Activated CD8-positive, alpha-beta memory T cell treated with anti-CD3 and anti-CD28 coated beads, Interleukin-2, amount 10 ng/mL, durations not matched to agents 7 days and 5 days (primary cell): ENCODE data around the gene IRF2BP2. TPM values are rescaled to one million over a fixed set of nuclear protein-coding genes. Genes with fewer than 3 reads are reported as not detected.

Experiments used
- ATAC-seq: fragments of 150-1000 bp; cut with Tn5 transposase; one replicate; pipeline ENCODE4 v1.10.0; 2021; ENCODE audit warnings: moderate library complexity
- CTCF ChIA-PET: fragments of 350-600 bp; sonication (Branson Sonifier 250); formaldehyde crosslinking; loops from one replicate; lab custom pipeline; 2021; ENCODE audit warnings: antibody characterized with exemption; lab: Charles Lee
- DNase-seq: peaks from one replicate; pipeline ENCODE4 v3.0.0-alpha.2; 2020
- H3K27ac Mint-ChIP-seq: one replicate; pipeline ENCODE4 v1.8.0; 2021; ENCODE audit warnings: mild to moderate bottlenecking, mixed read lengths
- H3K27me3 Mint-ChIP-seq: one replicate; pipeline ENCODE4 v1.8.0; 2021; ENCODE audit warnings: mixed read lengths
- H3K36me3 Mint-ChIP-seq: one replicate; pipeline ENCODE4 v1.8.0; 2021; ENCODE audit warnings: mild to moderate bottlenecking, mixed read lengths
- H3K4me1 Mint-ChIP-seq: one replicate; pipeline ENCODE4 v1.8.0; 2021; ENCODE audit warnings: mixed read lengths
- H3K4me3 Mint-ChIP-seq: one replicate; pipeline ENCODE4 v1.8.0; 2021; ENCODE audit warnings: mild to moderate bottlenecking, moderate library complexity, mixed read lengths
- H3K9me3 Mint-ChIP-seq: one replicate; pipeline ENCODE4 v1.8.0; 2022; ENCODE audit warnings: low read depth, mixed read lengths
- total RNA-seq, 2 experiments: library from RNA; stranded (reverse); gene quantifications; one replicate each; pipeline ENCODE4 v1.2.3, GENCODE V29; 2021

Gene IRF2BP2
- total RNA-seq, 2 experiments from 2014 or later, result 81.1 to 103 TPM

- Mint-ChIP-seq H3K4me3 (no peak overlapping the region), H3K27ac (no peak overlapping the region), H3K9me3 (no peaks in the 10 kb centered on the region), H3K27me3 (peaks cover 4% of the 10 kb centered on the region), H3K4me1 (no peaks in the 10 kb centered on the region), H3K36me3 (no peaks in the 10 kb centered on the region)
- ATAC-seq (no peak), DNase-seq (no peak)
- CTCF ChIA-PET, result no interaction called here
Measured at GRCh38 chr1:234572966-234573365, 37.0 kb downstream of the IRF2BP2 start.

GRCh38 chr1:234571702-234572101 is 38.3 kb downstream of the IRF2BP2 start:
- Mint-ChIP-seq H3K36me3 (no peaks in the 10 kb centered on the region), H3K27me3 (peaks cover 2% of the 10 kb centered on the region), H3K4me3 (no peak overlapping the region), H3K27ac (no peak overlapping the region), H3K4me1 (no peaks in the 10 kb centered on the region), H3K9me3 (no peaks in the 10 kb centered on the region)
- DNase-seq (no peak), ATAC-seq (no peak)
- CTCF ChIA-PET, result no interaction called here

- H3K27me3 Mint-ChIP-seq, result no peaks in the 10 kb centered on the region
- H3K9me3 Mint-ChIP-seq, result no peaks in the 10 kb centered on the region
- H3K36me3 Mint-ChIP-seq, result no peaks in the 10 kb centered on the region
- peak; percentile 31 for DNase-seq
- CTCF ChIA-PET, result no interaction called here
- H3K27ac Mint-ChIP-seq, result no peak overlapping the region
- no peak overlapping the region for H3K4me3 Mint-ChIP-seq
- ATAC-seq, result no peak
- no peaks in the 10 kb centered on the region for H3K4me1 Mint-ChIP-seq
Measured at GRCh38 chr1:234570329-234571120, 39.5 kb downstream of the IRF2BP2 start.

DNA sequence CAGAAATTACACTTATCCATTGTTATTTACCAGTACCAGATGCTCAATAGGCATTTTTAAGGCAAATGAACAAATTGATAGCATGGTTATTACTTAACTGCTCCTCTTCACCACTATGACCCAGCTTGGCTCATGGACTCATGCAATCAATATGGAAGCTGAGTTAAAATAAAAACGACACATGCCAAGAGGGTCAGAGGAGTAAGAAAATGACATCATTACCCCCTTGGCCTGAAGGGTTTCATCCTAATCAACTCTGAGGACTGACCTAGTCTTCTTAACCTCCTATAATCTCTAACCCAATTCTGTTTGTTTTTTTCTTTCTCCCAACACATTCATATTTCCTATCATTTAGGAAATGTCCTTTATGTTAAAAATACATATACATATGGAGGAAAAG is 41.6 kb downstream of the IRF2BP2 start:
- H3K4me1 Mint-ChIP-seq, result peaks cover 6% of the 10 kb centered on the region
- DNase-seq (no peak), ATAC-seq (no peak)
- H3K9me3 Mint-ChIP-seq, result no peaks in the 10 kb centered on the region
- H3K27me3 Mint-ChIP-seq, result no peaks in the 10 kb centered on the region
- no peaks in the 10 kb centered on the region for H3K36me3 Mint-ChIP-seq
- no peak overlapping the region for H3K27ac Mint-ChIP-seq
- CTCF ChIA-PET, result interaction anchor here (1.0 kb wide), 1 partner anchor 67 kb away, joined by 4 read pairs; no protein-coding TSS in a partner anchor
- H3K4me3 Mint-ChIP-seq, result no peak overlapping the region

GRCh38 chr1:234565132-234565531 is 44.8 kb downstream of the IRF2BP2 start:
- no peaks in the 10 kb centered on the region for H3K9me3 Mint-ChIP-seq
- no peaks in the 10 kb centered on the region for H3K36me3 Mint-ChIP-seq

GRCh38 chr1:234564035-234565029 is 45.6 kb downstream of the IRF2BP2 start:
- CTCF ChIA-PET, result no interaction called here
- H3K4me3 Mint-ChIP-seq, result no peak overlapping the region

More at GRCh38 chr1:234565132-234565531, 44.8 kb downstream of the IRF2BP2 start:
- CTCF ChIA-PET, result interaction anchor here (0.6 kb wide), 1 partner anchor 468 kb away, joined by 3 read pairs; no protein-coding TSS in a partner anchor
- ATAC-seq (no peak), DNase-seq (no peak)
- Mint-ChIP-seq H3K4me1 (peaks cover 6% of the 10 kb centered on the region), H3K27ac (no peak overlapping the region), H3K4me3 (no peak overlapping the region), H3K27me3 (no peaks in the 10 kb centered on the region)

DNA sequence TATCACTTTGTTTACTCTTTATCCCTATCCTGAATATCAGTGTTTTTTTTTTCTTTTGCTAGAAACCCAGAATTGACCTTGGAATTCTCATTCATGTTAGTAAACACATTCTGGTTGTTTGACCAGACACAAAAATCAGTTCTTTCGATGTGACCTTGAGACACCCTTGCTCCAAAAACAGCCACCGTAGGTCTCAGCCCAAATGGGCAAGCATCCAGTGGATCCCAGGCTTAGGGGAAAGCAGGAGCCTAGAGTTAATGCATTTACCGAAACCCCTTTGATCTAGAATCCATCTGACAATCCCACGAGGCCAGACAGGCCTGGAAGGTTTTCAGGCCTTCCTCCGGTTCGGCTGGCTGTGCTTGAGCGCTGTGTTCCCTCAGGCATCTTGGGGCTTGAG is 47.6 kb downstream of the IRF2BP2 start:
- CTCF ChIA-PET, result interaction anchor here (1.2 to 1.4 kb wide), 2 partner anchors 13 to 35 kb away, joined by 3 read pairs; no protein-coding TSS in a partner anchor
- H3K27me3 Mint-ChIP-seq, result no peaks in the 10 kb centered on the region

More at GRCh38 chr1:234564035-234565029, 45.6 kb downstream of the IRF2BP2 start:
- H3K27ac Mint-ChIP-seq, result no peak overlapping the region
- no peaks in the 10 kb centered on the region for H3K27me3 Mint-ChIP-seq
- ATAC-seq (no peak), DNase-seq (no peak)
- H3K36me3 Mint-ChIP-seq, result no peaks in the 10 kb centered on the region
- H3K9me3 Mint-ChIP-seq, result no peaks in the 10 kb centered on the region
- peaks cover 6% of the 10 kb centered on the region for H3K4me1 Mint-ChIP-seq

GRCh38 chr1:234561319-234561718 is 48.7 kb downstream of the IRF2BP2 start:
- Mint-ChIP-seq H3K27ac (no peak overlapping the region), H3K27me3 (no peaks in the 10 kb centered on the region), H3K9me3 (no peaks in the 10 kb centered on the region), H3K4me1 (peaks cover 6% of the 10 kb centered on the region), H3K4me3 (no peak overlapping the region), H3K36me3 (no peaks in the 10 kb centered on the region)
- DNase-seq (no peak), ATAC-seq (no peak)
- CTCF ChIA-PET, result interaction anchor here (0.6 to 1.4 kb wide), 2 partner anchors 36 to 65 kb away, joined by 3 read pairs; no protein-coding TSS in a partner anchor

More for the DNA sequence above, 47.6 kb downstream of the IRF2BP2 start:
- Mint-ChIP-seq H3K4me1 (peaks cover 6% of the 10 kb centered on the region), H3K4me3 (no peak overlapping the region), H3K9me3 (no peaks in the 10 kb centered on the region), H3K27ac (no peak overlapping the region), H3K36me3 (no peaks in the 10 kb centered on the region)
- ATAC-seq (no peak), DNase-seq (no peak)

DNA sequence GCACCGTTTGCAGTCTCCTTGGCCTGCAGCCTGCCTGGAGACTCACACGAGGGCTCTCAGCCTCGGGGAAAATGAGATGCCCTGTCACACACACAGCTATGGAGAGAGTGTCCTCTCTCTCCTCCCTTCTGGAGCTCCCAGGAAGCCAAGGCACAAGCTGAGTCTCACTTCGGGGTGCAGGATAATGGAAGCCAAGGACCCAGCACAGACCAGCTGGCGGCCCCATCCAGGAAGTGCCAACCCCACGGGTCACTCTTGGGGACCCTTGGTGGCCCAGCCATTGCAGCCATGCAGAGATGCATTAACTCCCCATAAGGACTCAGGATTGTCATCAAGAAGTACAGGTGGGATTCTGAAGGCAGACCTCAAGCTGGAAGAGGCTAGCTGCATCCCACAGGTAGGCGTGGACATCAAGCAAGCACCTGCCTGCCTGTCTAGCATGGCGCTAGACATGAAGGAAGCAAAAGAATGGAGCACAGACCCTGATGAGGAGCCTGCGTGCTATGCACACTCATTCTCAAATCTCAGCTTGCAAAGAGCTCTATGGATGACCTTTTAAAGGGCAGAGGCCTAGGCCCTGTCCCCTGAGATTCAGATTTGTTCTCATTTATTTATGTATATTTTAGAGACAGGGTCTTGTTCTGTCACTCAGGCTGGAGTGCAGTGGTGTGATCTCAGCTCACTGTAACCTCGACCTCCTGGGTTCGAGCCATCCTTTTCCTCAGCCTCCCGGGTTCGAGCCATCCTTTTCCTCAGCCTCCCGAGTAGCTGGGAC is 49.9 kb downstream of the IRF2BP2 start:
- ATAC-seq (no peak), DNase-seq (no peak)
- Mint-ChIP-seq H3K36me3 (no peaks in the 10 kb centered on the region), H3K9me3 (no peaks in the 10 kb centered on the region), H3K4me3 (no peak overlapping the region), H3K4me1 (peaks cover 6% of the 10 kb centered on the region), H3K27me3 (no peaks in the 10 kb centered on the region), H3K27ac (no peak overlapping the region)
- CTCF ChIA-PET, result no interaction called here

- no peaks in the 10 kb centered on the region for H3K9me3 Mint-ChIP-seq
- CTCF ChIA-PET, result no interaction called here
- no peaks in the 10 kb centered on the region for H3K36me3 Mint-ChIP-seq
- ATAC-seq, result no peak
- no peaks in the 10 kb centered on the region for H3K27me3 Mint-ChIP-seq
- no peak for DNase-seq
- no peaks in the 10 kb centered on the region for H3K4me1 Mint-ChIP-seq
- no peak overlapping the region for H3K4me3 Mint-ChIP-seq
- H3K27ac Mint-ChIP-seq, result no peak overlapping the region
Measured at GRCh38 chr1:234559152-234559901, 50.7 kb downstream of the IRF2BP2 start.

GRCh38 chr1:234558330-234558836 is 51.6 kb downstream of the IRF2BP2 start:
- H3K36me3 Mint-ChIP-seq, result no peaks in the 10 kb centered on the region
- no peaks in the 10 kb centered on the region for H3K4me1 Mint-ChIP-seq
- H3K4me3 Mint-ChIP-seq, result no peak overlapping the region
- DNase-seq (no peak), ATAC-seq (no peak)
- no peaks in the 10 kb centered on the region for H3K27me3 Mint-ChIP-seq
- CTCF ChIA-PET, result no interaction called here
- H3K9me3 Mint-ChIP-seq, result no peaks in the 10 kb centered on the region
- H3K27ac Mint-ChIP-seq, result no peak overlapping the region
